ENCODE data around the gene CRIP2. TPM values are rescaled to one million over a fixed set of nuclear protein-coding genes. Genes with fewer than 3 reads are reported as not detected.

CRIP2 gene
- total RNA-seq, 1 donor from 2014 or later: 43.2 TPM

DNA sequence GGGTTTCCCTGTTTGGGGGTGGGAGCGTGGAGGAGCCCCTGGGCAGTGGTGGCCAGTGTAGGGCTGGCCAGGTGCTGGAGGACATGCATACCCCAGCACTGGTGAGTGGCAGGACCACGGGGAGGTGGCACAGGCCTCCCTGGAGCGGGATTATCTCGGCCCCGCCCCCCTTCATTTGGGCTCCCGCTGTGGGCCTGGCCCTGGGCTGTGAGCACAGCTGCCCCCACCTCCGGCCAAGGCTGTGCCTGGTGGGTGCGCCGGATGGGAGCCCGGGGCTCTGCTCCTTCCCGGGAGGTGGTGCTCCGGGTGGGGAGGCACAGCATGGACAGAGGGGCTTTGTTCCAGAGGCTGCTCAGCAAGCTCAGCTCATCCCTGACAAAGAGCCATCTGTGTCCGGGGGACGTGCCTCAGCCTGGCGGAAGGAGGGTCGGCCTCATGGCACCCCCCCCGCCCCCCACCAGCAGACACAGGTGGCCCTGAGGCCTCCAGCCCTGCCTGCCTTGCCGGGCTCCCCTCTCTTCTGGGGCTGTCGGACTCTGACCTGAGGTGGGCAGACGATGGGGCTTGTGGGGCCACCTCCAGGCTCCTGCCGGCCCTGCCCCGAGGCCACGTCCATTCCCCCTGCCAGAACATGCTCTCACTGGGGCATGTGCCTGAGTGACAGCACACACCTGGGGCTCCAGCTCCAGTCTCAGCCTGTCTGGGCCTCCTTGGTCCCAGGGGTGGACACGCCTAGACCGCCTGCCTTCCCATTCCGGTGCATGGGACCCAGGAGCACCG is 24.8 kb downstream of the CRIP2 start:
- peak; percentile 23 for DNase-seq

DNA sequence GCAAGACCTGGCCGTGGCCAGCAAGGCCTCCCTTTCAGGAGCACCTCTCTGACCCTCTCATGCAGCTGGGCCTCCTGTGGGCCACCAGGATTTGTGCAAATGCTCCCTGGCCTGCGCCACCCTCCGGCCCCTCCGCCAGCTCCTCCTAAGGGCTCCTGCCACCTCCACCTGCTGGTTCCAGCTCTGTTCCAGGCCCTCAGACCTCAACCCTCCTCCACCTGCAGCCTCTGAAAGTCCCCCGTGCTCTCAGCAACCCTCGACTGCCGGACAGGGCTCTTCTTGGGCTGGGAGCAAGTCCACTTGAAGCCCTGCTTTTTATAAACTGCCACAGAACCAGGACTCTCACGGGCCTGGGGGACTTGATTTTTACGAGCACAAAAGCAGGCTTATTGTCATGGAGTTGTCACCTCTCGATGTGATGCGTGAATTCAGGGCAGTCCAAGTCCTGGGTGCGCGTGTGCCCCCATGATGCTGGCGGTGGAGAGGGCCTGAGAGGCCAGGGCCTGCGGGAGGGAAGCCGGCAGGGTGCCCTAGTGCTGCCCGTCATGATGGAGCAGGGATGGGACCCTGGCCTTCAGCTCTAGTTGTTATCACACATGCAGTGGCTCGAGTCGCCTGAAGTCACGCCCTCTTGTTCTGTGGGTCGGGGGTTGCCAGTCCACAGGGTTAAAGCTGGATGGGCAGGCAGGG is 25.6 kb downstream of the CRIP2 start:
- DNase-seq: no peak

DNA sequence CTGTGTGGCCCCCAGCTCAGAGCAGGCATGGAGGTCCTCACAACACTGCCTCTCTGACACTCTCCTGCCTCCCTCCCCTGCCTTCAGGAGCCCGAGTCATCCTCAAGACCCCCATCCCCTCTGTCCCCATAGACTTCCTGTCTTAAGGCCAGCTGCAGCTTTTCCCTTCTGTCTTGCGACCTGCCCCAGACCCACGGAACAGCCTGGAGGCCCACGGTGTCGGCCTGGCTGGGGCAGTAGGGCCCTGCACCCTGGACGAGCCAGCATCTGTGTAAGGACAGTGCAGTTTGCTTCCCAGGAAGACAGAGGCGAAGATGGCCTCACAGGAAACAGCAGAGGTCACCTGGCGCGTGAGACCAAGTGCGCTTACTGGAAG is 26.1 kb downstream of the CRIP2 start:
- no peak for DNase-seq

DNA sequence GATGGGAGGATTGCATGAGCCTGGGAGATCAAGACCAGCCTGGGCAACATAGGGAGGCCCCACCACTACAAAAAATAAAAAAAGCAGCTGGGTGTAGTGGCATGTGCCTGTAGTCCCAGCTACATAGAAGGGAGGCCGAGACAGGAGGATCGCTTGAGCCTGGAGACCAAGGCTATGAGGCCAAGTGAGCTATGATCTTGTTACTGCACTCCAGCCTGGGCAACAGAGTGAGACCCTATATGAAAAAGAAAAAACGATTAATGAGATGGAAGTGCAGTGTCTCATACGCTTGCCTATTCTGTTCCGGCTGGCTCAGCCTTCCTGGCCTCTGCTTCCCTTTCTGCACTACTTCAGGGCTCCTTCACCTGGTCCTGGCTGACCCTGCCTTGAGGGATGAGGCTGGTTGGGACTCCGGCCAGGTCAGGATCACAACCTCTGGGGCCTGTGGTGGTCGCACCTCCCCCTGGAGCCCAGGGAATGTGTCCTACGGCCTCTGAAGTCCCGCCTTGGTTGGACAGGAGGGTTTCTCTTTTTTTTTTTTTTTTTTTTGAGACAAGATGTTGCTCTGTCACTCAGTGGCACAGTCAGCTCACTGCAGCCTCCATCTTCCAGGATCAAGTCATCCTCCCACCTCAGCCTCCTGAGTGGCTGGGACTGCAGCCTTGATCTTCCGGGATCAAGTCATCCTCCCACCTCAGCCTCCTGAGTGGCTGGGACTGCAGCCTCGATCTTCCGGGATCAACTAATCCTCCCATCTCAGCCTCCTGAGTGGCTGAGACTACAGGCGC is 27.1 kb downstream of the CRIP2 start:
- DNase-seq: no peak

DNA sequence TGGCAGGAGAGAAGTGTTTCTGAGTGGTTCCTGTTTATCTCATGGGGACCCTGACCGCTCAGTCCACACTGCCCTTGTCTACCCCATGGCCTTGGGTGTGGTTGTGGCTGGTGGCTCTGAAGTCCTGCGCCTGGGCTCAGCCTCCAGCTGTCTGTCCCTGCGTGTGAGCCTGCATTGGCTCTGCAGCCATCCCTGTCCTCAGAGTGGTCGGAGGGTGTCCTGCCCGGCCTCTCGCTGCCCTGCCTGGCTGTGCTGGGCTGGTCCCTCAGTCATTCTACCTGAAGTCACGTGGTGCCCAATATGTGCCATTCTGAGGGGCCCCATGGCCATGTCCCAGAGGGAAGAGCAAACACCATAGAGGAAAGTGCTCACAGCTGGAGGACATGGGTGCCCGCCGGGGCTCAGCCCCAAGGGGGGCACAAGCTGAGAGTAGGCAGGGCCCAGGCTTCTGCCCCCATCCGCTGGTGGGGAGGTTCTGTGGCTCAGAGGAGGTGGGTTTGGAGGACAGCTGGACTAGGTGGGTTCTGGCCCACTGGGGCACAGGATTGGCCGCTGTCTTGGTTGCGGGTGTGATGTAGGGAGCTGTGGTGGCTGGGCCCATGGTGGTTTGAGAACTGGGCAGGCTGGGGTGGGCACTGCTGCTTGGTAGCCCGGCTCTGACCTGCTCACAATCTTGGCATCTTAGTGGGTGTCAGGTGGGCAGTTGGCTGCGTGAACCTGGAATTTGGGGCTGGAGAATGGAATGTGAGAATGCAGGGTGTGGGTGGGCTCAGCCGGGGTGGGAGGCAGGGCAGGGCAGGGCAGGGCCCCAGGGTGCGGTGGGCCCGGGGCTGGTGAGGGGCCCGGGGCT is 28.1 kb downstream of the CRIP2 start:
- no peak for DNase-seq

DNA sequence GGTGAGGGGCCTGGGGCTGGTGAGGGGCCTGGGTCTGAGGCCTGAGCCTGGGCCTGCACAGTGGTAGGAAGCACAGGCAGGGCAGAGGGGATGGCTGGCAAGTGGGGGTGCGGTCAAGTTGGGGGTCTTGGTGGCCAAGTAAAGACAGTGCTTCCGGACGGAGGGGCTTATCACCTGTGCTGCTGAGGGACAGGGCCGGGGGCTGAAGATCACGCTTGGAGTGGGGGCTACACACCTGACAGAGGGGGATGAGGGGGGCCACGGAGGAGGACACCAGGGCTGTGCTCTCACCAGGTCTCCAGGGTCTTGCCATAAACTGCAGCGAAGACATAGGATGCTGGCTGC is 28.6 kb downstream of the CRIP2 start:
- DNase-seq: no peak

DNA sequence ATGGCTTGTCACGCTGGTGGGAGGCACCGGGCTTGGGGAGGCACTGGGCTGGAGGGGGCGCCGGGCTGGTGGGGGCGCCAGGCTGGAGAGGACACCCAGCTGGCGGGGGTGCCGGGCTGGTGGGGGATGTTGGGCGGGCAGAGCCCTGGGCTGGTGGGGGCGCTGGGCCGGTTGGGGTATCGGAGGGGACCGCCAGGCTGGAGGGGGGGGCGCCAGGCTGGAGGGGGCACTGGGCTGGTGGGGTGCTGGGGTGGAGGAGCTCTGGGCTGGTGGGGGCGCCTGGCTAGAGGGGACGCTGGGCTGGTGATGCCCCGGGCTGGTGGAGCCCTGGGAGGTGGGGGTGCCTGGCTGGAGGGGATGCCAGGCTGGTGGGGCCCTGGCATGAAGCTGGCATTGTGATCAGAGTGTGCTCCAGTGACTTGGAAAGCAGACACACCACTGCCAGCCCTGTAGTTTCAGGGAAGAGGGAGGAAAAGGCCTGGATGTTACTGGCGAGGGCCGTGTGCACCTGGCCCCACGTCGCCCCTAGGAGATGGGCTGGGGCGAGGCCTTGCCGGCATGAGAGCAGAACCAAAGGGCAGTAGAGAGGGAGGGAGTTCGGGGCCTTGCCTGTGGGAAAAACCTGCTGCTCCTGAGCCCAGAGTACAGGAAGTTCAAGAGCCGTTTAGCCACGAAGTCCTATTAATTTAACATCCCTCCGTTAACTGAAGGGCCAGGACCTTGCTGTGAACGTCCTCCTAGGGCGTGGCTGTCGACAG is 29.5 kb downstream of the CRIP2 start:
- DNase-seq: no peak

DNA sequence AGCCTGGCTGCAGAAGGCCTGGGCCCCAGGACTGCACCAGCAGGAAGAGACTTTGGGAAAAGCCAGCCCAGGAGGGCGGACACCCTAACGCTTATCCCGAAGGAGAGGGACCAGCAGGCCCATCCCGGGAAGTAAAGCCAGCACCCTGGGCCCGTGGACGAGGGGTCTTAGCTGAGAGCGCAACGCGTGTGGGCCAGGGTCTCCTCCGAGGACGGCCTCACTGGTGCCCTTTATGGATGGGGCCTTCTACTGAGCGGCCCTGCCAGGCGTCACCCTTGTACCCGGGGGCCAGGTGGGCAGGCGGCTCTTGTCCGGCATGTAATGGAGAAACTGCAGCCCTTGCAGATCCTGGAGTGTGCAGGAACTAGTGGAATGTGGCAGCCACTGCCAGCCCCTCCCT is 30.5 kb downstream of the CRIP2 start:
- DNase-seq: no peak

DNA sequence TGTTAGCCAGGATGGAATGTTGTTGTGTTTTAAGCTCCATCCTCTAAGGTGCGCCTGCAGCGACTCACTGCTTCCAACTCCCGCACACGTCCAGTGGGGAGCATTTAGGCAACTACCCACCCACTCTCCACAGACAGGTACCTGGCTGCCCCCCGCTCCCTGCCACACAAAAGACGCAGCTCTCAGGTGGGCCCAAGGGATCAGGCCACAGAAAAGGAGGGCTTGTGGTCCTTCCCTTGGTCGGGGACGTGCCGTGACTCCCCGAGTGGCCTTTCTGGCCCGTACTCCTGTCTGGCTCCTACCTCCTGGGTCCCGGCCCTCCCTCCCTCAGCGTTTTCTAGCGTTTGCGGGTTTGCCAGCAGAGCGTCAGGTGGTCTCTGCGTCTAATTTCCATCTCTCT is 32.6 kb downstream of the CRIP2 start:
- no peak for DNase-seq

DNA sequence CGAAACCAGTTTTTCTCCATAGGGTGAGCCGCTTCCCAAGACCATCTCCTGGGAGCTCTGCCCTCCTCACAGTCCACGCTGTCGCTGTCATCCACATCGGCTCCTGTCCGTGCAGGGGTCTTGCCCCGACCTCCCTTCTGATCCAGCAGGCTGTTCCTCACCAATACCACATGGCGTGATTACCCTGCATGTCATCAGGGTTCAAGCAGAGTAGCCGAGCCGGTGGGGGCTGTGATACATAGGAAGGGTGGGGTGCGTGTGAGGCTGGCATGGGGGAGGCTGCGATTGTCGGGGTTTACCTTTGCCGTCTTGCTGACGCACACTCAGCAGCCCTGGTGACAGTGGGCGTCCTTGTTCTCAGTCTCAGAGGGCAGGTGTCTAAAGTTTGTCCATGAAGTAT is 33.4 kb downstream of the CRIP2 start:
- DNase-seq: no peak

DNA sequence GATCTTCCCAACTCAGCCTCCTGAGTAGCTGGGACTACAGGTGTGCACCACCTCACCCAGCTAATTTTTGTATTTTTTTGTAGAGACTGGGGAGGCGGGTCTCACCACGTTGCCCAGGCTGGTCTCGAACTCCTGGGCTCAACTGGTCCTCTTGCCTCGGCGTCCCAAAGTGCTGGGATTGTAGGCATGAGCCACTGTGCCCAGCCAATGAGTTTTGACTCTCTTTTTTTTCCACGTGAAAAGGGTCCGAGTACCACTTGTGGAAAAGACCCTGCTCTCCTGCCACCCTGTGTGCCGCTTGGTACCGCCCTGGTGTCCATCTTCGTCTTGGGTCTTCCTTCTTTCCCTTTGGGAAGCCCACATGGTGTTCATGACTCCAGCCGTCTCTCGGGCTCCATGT is 34.0 kb downstream of the CRIP2 start:
- no peak for DNase-seq

DNA sequence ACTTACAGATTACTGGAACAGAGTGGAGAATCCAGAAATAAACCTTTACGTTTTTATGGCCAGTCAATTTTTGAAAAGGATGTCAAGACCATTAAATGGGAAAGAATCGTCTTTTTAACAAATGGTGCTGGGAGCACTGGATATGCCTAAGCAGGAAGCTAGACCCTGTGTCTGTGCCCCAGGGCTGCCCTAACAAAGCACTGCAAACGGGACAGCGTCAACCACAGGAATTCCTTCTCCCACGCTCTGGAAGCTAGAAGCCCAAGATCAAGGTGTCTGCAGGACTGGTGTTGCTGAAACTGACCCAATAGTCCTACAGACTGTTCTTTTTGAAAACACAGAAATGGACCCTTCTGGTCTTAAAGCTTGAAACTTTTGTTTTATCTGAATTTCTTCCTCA is 42.5 kb downstream of the CRIP2 start:
- DNase-seq: no peak

DNA sequence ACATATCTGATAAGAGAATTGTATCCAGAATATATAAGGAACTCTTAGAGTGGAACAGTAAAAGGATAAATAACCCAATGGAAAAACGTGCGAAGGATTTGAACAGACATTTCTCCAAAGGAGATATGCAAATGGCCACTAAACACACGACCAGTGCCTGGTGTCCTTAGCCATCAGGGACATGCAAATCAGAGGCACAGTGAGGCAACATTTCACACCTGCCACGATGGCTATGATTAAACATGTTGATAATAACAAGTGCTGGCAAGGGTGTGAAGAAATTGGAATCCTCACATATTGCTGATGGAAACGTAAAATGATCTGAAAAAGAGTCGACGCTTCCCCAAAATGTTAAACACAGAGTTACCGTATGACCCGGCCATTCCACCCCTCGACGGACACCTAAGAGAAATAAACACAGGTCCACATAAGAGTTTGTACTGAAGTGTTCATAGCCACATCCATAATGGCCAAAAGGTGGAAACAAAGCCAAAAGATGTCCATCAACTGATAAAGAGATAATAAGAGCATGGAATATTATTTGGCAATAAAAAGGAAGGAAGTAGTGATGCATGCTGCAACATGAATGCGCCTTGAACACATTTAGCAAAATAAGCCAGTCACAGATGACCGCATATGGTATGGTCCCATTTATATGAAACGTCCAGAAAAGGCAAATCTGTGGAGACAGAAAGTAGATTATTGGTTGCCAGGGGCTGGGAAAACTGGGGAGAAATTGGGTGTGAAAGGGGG is 45.5 kb downstream of the CRIP2 start:
- DNase-seq: no peak

DNA sequence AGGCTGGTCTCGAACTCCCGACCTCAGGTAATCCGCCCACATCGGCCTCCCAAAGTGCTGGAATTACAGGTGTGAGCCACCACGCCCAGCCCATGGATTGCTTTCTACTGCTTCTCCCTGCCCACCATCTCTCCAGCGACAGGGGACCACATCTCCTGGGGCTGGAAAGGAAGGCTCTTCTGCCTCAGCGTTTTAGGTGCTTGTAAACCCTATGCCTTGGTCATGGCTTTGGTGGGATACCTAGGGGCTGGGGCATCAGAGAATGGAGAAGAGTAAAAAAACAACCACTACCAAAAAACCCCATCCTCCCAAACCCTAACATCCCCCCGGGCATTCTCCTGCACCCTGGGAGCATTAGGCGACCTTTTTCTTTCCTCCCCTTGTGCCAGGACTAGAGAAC is 50.7 kb downstream of the CRIP2 start:
- DNase-seq: no peak

DNA sequence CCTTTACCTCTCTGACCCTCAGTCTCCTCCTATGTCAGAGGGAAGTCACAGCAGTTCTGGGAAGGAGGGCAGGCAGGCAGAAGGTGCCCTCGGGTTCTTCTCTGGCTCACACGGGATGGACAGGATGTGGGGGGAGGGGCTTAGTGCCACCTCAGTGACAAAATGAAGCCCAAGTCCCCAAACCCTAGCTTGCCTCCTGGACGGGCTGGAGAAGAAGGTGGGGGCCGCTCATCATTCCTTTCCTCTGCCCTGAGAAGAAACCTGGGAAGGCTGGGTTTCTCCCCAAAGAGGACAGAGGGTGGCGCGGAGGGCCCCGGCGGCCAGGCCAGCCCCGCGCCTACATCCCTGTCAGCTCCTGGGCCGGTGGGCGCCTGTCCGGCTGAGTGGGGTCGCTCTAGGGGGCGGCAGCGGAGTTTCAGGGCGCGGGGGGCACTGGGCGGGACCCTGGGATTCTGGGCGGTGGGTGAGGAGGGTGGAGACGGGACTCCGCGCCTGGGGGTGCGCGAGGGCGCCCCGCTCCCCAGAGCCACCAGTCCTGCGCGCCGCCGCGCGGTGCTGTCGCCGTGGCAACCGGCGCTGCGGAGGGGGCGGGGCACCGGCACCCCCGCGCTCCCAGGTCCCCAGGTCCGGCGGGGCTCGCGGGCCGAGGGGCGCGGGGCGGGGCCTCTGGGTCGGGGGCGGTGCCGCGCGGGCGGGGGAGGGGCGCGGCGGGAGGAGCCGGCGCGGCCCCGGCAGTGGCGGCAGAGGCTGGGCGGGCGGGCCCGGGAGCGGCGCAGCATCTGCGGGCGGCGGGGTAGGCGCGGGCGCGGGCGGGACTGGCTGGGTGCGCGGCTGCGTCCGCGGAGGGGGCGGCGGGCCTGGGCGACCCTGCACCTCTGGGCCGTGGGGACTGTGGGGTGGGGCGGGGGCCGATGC is 51.5 kb downstream of the CRIP2 start, which contains the start of gene TMEM121:
Gene TMEM121, plus strand, starts transcription at position 723 of the 915 bp plus-strand sequence. CDS start 2,252 bp downstream, outside the sequence.
- DNase-seq: no peak

DNA sequence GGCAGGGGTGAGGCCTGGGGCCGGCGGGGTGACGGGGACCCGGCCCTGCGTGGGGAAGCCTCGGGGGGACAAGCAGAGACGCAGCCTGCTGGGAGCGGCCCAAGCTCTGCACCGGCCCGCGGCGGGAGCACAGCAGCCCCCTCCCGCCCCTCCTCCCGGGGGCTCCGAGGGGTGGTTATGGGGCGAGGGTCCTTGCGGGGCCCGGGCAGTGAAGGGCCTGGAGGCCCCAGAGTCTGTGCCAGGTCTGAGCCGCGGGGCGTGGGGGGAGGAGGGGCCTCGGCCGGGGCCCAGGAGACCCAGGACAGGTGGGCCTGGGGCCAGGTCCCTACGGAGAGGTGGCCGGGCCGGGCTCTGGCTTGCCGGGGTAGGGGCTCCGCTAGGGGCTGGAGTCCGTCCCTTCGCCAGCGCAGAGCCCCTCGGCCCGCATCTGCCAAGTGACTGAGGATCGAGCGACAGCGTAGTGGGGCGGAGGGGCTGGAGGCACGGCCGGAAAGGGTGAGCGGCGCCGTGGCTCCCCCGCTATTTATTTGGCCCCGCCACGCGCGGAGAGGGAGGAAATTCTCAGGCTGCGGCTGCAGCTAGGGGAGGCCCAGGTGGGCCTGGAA is 52.3 kb downstream of the CRIP2 start:
- DNase-seq: no peak

DNA sequence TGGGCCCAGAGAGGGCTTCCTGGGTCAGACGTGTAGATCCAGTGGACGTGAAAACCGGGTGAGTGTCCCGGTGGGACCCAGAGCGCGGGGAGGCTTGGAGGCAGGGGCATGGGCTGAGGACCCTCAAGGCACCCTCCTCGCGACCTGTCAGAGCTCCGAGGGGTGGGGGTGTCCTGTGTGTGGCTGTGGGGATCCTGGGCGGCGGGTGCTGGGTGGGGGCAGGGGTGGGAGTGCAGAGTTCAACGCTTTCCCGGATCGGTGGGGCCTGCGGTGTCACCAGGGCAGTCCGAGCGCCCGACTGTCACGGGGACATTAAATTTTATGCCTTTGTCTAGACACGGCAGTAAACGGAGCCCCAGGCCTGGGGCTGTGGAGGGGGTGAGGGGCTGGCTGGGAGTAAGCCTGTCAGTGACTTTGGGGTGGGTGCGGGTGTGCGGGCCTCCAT is 52.8 kb downstream of the CRIP2 start:
- no peak for DNase-seq

DNA sequence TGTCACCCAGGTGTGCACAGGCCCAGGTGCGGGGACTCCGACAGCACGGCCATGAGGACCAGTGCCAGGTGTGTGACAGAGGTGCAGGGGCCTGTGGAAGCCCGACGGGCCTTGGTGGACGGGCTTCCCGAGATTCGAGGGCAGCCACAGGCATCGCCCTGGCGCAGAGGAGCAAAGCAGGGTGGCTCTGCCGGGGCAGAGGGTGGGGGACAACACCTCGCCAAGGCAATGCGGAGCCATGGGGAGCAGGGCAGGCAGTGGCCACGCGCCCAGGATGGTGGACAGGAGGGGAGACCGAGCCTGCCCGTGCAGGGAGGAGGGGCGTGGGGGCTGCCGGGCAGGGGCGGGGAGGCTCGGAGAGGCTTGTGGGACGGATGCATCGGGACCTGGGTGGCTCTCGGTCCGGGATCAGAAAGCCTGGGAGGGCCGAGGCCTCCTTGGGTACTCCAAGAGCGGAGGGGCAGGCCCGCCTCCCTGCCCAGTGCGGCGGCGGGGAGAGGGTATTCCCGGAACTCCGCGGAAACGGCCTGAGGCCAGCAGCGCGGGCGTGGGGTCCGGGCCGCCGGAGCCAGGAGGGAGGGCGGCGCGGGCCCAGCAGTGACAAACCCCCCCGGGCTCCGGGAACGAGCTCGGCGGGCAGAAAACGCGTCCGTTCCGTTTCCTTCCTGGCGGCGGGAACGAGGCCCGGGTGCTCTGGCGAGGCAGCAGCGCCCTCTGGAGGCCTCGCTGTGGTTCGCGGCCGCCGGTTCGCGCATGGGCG is 53.4 kb downstream of the CRIP2 start:
- peak; percentile 63 for DNase-seq
